Loucy (cell line): Measurements from ENCODE around the gene CLDN14.

ENCODE experiments used
- EZH2phosphoT487 ChIP-seq: fragments of 200-600 bp; IDR thresholded peaks from 2 replicates; pipeline ENCODE4 v1.6.1; 2018; ENCODE audit warnings: antibody characterized with exemption, mild to moderate bottlenecking, moderate library complexity, borderline replicate concordance
- TF ChIP-seq, protein P1 (sequence below): fragments of 200-600 bp; sonication (generic); conservative IDR thresholded peaks from 2 replicates; pipeline ENCODE4 v1.5.1; 2014; ENCODE audit warnings: mild to moderate bottlenecking, antibody characterized with exemption, low read length

DNA sequence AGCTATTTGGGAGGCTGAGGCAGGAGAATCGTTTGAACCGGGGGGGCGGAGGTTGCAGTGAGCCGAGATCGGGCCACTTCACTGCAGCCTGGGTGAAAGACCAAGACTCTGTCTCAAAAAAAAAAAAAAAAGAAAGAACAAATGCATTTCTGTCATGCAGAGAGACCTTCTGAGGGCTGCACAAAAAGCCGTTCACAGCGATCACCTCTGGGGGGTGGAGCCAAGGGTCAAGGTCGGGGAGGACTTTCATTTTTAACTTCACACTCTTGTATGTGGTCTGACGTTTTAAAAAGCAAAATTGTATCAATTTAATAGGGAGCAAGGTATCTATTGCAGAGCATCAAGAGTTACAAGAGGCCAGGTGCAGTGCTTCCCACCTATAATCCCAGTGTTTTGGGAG, 26.6 kb upstream of the CLDN14 start:
- TF ChIP-seq, protein P1, sequence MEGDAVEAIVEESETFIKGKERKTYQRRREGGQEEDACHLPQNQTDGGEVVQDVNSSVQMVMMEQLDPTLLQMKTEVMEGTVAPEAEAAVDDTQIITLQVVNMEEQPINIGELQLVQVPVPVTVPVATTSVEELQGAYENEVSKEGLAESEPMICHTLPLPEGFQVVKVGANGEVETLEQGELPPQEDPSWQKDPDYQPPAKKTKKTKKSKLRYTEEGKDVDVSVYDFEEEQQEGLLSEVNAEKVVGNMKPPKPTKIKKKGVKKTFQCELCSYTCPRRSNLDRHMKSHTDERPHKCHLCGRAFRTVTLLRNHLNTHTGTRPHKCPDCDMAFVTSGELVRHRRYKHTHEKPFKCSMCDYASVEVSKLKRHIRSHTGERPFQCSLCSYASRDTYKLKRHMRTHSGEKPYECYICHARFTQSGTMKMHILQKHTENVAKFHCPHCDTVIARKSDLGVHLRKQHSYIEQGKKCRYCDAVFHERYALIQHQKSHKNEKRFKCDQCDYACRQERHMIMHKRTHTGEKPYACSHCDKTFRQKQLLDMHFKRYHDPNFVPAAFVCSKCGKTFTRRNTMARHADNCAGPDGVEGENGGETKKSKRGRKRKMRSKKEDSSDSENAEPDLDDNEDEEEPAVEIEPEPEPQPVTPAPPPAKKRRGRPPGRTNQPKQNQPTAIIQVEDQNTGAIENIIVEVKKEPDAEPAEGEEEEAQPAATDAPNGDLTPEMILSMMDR, result no peak
- TF ChIP-seq EZH2phosphoT487, result no peak
